GM20431 (cell line): Measurements from ENCODE around the gene MECP2.

Source experiments
- in situ Hi-C: fragments of 300-500 bp; cut with MseI, MboI; formaldehyde crosslinking; loops from one replicate; pipeline ENCODE4 v1.15.0; 2020; ENCODE audit warnings: low sequenced_read_pairs; ENCODE audit not compliant: unreplicated experiment

Gene MECP2

GRCh38 chrX:153973127-153974002 lies 124.2 kb downstream of the MECP2 start:
- in situ Hi-C loops = no loop called here

GRCh38 chrX:153972368-153973126 lies 125.0 kb downstream of the MECP2 start, which contains the start of gene TMEM187:
TSS of gene TMEM187 (plus strand) at chrX:153972754. CDS start at chrX:153982063, 9,309 bp downstream.
- in situ Hi-C loops = no loop called here
